Tibial artery (tissue), 4 donors: Measurements from ENCODE around the gene C1GALT1.

ENCODE experiments used
- DNase-seq, 2 donors: peaks; one replicate each; pipeline ENCODE4 v3.0.0-alpha.2; 2019
- H3K27ac ChIP-seq, 2 donors: fragments of 200-600 bp; sonication (generic) in 1 of 2; 1 replicate in 1 of 2; 2 replicates in 1 of 2; pipeline ENCODE4 v1.5.1; 2018 to 2019; ENCODE audit warnings: mild to moderate bottlenecking in 1 of 2
- H3K27me3 ChIP-seq, 2 donors: fragments of 200-600 bp; sonication (generic) in 1 of 2; one replicate each; pipeline versions ENCODE4 v1.5.1 to v1.6.0; 2016 to 2019
- H3K36me3 ChIP-seq, 3 donors: fragments of 200-600 bp; sonication (generic) in 2 of 3; one replicate each; pipeline ENCODE4 v1.5.1; 2016 to 2019; ENCODE audit warnings: mild to moderate bottlenecking in 2 of 3
- H3K4me1 ChIP-seq, 4 donors: fragments of 200-600 bp; sonication (generic) in 2 of 4; 1 replicate in 3 of 4; 2 replicates in 1 of 4; pipeline ENCODE4 v1.5.1; 2016 to 2019
- H3K4me3 ChIP-seq, 2 donors: fragments of 200-600 bp; sonication (generic) in 1 of 2; 1 replicate in 1 of 2; 2 replicates in 1 of 2; pipeline ENCODE4 v1.5.1; 2018 to 2019; ENCODE audit warnings: mild to moderate bottlenecking in 2 of 2
- H3K9me3 ChIP-seq, 3 donors: fragments of 200-600 bp; sonication (generic) in 1 of 3; one replicate each; pipeline ENCODE4 v1.5.1; 2016 to 2019
- intact Hi-C: fragments of 100-400 bp; cut with DNase I; formaldehyde crosslinking; loops from one replicate; pipeline ENCODE4 v1.15.0; 2023; ENCODE audit warnings: low total_unique reads
- TF ChIP-seq, protein P1 (sequence below), 2 experiments: fragments of 200-600 bp in 1 of 2; fragments of 450-650 bp in 1 of 2; IDR thresholded peaks; one replicate each; pipeline ENCODE4 v1.5.1; 2017 to 2019; ENCODE audit warnings: antibody characterized with exemption in 2 of 2, mild to moderate bottlenecking in 1 of 2, moderate library complexity in 1 of 2

C1GALT1 gene

DNA sequence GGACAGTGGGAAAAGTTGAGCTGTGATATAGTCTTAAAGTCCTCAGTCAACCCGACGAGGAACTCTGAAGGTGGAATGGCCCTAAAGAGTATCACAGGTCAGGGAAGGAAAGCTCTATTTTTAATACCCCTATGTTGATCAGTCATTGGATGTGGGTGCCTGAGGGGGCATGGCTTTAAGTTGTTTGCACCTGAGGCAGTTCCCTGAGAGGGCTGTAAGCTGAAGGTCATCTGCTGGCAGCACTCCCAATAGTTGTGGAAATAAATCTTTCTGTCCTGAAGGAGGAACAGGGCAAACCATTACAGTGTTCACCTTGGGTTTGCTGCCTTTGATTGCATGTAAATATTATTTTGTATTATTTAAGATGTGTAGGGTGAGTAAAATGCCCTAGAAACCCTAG is 17.8 kb upstream of the C1GALT1 start:
- DNase-seq = no peak
- Histone ChIP-seq H3K27ac (no peak overlapping the region), H3K9me3 (no peaks in the 10 kb centered on the region), H3K36me3 (no peaks in the 10 kb centered on the region), H3K4me3 (no peak overlapping the region), H3K27me3 (no peaks in the 10 kb centered on the region), H3K4me1 (no peaks in the 10 kb centered on the region)
- TF ChIP-seq, protein P1, sequence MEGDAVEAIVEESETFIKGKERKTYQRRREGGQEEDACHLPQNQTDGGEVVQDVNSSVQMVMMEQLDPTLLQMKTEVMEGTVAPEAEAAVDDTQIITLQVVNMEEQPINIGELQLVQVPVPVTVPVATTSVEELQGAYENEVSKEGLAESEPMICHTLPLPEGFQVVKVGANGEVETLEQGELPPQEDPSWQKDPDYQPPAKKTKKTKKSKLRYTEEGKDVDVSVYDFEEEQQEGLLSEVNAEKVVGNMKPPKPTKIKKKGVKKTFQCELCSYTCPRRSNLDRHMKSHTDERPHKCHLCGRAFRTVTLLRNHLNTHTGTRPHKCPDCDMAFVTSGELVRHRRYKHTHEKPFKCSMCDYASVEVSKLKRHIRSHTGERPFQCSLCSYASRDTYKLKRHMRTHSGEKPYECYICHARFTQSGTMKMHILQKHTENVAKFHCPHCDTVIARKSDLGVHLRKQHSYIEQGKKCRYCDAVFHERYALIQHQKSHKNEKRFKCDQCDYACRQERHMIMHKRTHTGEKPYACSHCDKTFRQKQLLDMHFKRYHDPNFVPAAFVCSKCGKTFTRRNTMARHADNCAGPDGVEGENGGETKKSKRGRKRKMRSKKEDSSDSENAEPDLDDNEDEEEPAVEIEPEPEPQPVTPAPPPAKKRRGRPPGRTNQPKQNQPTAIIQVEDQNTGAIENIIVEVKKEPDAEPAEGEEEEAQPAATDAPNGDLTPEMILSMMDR (IDR thresholded peaks at IDR 0.05) = no peak
- intact Hi-C loops = no loop called here

DNA sequence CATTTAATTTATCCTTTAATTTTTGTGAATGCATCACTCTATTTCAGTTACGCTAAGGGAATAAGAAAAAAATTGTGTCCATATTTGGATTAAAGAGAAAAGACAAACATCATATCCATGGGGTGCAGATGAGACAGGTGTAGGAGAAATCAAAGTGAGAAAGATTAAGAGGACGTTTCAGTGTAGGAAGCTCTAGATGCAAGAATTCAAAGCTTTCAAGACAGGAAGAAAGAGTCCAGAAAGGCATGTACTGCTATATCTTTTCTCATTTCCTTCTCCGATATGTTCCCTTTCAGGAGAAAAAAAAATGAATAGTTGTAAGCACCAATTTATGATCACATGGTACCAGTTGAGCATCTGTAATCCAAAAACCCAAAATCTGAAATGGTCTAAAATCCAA is 17.0 kb upstream of the C1GALT1 start:
- H3K4me3 ChIP-seq = no peak overlapping the region
- H3K27me3 ChIP-seq = no peaks in the 10 kb centered on the region
- H3K27ac ChIP-seq = no peak overlapping the region
- peaks cover 0 to under 1% (median 0%) of the 10 kb centered on the region in 3 donors for H3K9me3 ChIP-seq
- DNase-seq = no peak
- no peaks in the 10 kb centered on the region for H3K36me3 ChIP-seq
- TF ChIP-seq, protein P1 (IDR thresholded peaks at IDR 0.05) = no peak
- intact Hi-C loops = no loop called here
- no peaks in the 10 kb centered on the region for H3K4me1 ChIP-seq

DNA sequence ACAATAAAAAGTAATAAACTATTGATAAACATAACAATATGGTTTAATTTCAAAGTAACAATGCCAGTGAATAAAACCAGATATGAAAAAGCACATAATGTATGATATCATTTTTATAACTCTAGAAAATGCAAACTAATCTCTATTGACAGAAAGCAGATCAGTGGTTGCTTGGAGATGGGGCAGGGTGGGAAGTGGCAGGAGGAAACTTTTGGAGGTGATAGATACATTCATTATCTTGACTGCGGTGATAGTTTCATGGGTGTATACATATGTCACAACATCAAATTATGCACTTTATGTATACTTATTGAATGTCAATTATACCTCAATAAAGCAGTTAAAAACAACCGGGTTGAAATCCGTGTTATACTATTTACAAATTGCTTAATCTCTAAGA is 16.0 kb upstream of the C1GALT1 start:
- TF ChIP-seq, protein P1 (IDR thresholded peaks at IDR 0.05) = no peak
- Histone ChIP-seq H3K9me3 (peaks cover 0 to 8% (median 0%) of the 10 kb centered on the region in 3 donors), H3K4me3 (no peak overlapping the region), H3K27me3 (no peaks in the 10 kb centered on the region), H3K4me1 (no peaks in the 10 kb centered on the region), H3K27ac (no peak overlapping the region), H3K36me3 (no peaks in the 10 kb centered on the region)
- no peak for DNase-seq
- intact Hi-C loops = no loop called here

DNA sequence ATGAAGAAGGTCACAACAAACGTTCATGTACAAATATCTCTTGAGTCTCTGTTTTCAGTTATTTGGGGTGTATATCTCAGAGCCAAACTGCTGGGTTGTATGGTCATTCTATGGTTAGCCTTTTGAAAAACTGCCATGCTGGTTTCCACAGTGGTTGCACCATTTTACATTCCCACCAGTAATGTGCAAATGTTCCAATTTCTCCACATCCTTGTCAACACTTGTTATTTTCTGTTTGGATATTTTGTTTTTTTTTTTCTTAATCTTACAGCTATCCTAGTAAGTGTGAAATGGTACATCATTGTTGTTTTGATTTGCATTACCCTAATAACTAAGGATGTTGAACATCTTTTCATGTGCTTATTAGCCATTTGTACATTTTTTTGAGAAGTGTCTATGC is 13.0 kb upstream of the C1GALT1 start:
- intact Hi-C loops = no loop called here
- Histone ChIP-seq H3K27ac (no peak overlapping the region), H3K27me3 (no peaks in the 10 kb centered on the region), H3K36me3 (no peaks in the 10 kb centered on the region), H3K4me3 (no peak overlapping the region), H3K4me1 (no peaks in the 10 kb centered on the region), H3K9me3 (peaks cover 0 to 14% (median 0%) of the 10 kb centered on the region in 3 donors)
- no peak for DNase-seq
- TF ChIP-seq, protein P1 (IDR thresholded peaks at IDR 0.05) = no peak

DNA sequence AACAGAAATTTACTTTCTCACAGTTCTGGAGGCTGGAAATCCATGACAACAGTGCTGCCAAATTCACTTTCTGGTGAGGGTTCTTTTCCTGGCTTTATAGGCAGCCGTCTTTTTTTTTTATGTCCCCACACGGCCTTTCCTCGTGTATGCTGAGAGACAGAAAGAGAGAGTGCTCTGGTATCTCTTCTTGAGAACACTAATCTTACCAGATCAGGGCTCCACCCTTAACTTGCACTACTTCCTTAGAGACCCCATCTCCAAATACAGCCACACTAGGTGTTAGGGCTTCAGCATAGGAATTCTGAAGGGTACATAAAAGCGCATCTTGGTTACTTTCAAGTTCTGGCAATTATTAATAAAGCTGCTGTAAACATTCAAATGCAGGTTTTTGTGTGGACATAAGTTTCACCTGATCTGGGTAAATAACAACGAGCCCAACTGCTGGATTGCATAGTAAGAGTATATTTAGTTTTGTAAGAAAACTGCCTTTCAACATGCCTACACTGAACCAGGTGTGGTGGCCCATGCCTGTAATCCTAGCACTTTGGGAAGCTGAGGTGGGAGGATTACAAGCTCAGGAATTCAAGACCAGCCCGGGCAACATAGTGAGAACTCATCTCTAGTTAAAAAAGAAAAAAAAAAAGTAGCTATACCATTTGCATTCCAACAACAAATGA is 8.2 kb upstream of the C1GALT1 start:
- Histone ChIP-seq H3K27me3 (no peaks in the 10 kb centered on the region), H3K4me1 (no peaks in the 10 kb centered on the region), H3K9me3 (peaks cover 0 to 14% (median 0%) of the 10 kb centered on the region in 3 donors), H3K4me3 (no peak overlapping the region), H3K27ac (no peak overlapping the region), H3K36me3 (no peaks in the 10 kb centered on the region)
- DNase-seq = no peak
- TF ChIP-seq, protein P1 (IDR thresholded peaks at IDR 0.05) = no peak
- intact Hi-C loops = no loop called here
